Uterine smooth muscle cell (primary cell): ENCODE data around the gene LCE1A. TPM values are rescaled to one million over a fixed set of nuclear protein-coding genes. Genes with fewer than 3 reads are reported as not detected.

ENCODE experiments used
- total RNA-seq: library from RNA; depleted of rRNA; stranded (reverse); fragments of >200 nt; gene quantifications from 2 replicates; pipeline ENCODE4 v1.2.3, GENCODE V29; 2014

The LCE1A gene, protein sequence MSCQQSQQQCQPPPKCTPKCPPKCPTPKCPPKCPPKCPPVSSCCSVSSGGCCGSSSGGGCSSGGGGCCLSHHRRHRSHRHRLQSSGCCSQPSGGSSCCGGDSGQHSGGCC
- not detected in 2 replicates for total RNA-seq

DNA sequence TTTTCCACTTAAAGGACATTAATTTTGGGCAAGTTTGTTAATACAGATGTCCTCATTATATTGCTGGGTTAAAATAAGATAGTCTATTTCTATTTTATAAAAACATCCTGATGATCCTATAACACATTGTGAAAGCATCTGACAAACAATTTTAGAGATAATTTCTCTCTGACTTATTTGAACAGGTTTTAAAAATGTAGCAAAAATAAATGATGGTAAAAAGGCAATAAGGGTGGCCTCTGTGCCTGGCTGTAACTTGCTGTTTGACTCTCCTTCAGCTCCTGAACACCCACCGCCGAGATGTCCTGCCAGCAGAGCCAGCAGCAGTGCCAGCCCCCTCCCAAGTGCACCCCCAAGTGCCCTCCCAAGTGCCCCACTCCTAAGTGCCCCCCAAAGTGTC, at the start of gene LCE1A:
Gene LCE1A, plus strand, starts transcription at position 301 of the 400 bp plus-strand sequence. Its CDS starts 0 bp downstream, at position 301.

DNA sequence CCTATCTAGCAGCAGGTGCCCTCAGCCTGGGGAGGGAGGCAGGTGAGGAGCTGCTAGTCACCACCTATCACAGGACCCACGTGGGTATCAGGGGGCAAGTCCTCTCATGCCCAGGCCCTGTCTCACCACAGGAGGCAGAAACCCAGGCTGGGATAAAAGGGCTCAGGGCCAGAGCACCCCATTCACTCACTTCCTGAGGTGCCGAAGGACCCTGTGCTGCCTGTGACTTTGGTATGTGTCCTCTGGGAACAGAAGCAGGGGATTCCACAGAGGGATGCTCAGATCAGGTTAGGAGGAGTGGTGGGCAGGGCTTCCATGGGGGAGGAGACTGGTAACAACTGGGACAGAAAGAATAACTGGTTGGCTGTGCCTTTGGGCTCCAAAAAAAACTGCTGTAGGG, 41.2 kb upstream of the LCE1A start, which contains the start of gene LCE1E:
Gene LCE1E, plus strand, starts transcription at position 181 of the 400 bp plus-strand sequence. CDS start 1,043 bp downstream, outside the sequence.

DNA sequence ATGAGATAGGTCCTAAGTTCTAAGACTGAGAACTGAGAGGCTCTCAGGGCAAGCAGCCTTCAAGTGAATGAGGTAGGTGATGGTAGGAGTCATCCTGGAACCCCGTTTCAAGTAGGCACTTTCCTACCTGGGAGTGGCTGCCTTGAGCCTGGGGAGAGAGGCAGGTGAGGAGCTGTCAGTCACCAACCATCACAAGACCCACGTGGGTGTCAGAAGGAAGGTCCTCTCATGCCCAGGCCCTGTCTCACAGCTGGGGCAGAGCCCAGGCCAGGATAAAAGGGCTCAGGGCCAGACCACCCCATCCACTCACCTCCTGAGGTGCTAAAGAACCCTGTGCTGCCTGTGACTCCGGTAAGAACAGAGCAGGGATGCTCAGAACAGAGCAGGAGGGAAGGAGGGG, 30.9 kb upstream of the LCE1A start, which contains the start of gene LCE1D:
Gene LCE1D, plus strand, starts transcription at position 301 of the 400 bp plus-strand sequence. CDS start 1,074 bp downstream, outside the sequence.

DNA sequence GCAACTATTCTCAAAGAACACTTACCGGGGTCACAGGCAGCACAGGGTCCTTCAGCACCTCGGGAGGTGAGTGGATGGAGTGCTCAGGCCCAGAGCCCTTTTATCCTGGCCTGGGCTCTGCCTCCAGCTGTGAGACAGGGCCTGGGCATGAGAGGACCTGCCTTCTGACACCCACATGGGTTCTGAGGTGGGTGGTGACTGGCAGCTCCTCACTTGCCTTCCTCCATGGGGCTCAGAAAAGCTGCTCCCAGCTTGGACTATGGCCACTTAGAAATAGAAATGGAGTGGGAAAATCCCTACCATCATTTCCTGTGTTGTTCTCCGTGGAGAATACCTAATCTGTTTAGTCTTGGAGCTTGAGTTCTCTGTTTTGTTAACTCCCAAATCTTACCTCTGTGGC, 20.7 kb upstream of the LCE1A start, which contains the start of gene LCE1C:
Gene LCE1C, minus strand, starts transcription at position 76 of the 400 bp plus-strand sequence. CDS start 1,173 bp downstream, outside the sequence.

DNA sequence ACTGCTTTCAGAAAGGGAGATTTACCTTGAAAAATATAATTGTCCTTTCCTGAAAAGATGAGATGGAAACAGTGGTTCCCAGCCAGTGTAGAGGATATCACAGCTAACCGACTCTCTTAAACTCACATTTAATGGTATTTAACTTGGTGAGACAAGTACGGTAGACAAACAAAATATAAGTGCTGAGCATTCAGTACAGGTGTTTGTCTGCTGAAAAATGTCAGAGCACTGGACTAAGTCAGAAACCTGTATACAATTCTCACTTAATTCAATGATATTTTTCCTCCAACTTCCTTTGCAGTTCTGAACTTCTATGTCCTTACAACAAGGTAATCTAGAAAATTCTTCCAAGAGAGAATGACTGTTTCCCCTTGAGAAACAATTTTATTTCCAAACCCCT, 15.6 kb upstream of the LCE1A start, which contains the start of gene LCE1B:
Gene LCE1B, plus strand, starts transcription at position 301 of the 400 bp plus-strand sequence. CDS start 476 bp downstream, outside the sequence.

GRCh38 chr1:152842556-152842955, 15.3 kb downstream of the LCE1A start, which contains the start of gene LCE6A:
LCE6A (plus strand) TSS chr1:152842856; CDS start chr1:152843521, 665 bp downstream.

DNA sequence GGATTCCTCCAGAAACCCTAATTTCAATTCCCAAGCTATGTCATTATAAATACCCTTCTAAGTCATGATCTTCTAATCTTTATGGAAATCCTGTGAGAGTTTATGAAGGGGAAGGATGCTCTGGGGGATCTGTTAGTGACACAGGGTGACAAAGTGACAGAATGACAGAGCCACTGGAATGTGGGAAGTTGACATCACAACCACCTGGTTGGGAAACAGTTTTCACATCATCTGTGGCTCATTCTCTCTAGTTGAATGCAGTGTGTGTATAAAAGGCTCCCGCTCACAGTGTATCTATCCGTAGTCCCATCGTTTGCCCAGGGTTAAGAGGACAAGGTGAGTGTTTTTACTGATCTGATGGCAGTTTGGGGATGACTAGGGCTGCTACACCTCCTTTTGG, 32.4 kb downstream of the LCE1A start, which contains the start of gene LCE7A:
Gene LCE7A, plus strand, starts transcription at position 301 of the 400 bp plus-strand sequence. CDS start 702 bp downstream, outside the sequence.

Other genes with a start within 250 kb of the LCE1A start
- not detected in 2 replicates for gene LCE3D, start 247.0 kb upstream of the LCE1A start, total RNA-seq
- gene LCE3C, start 227.2 kb upstream of the LCE1A start, total RNA-seq, result not detected in 2 replicates
- not detected in 2 replicates for gene LCE3B, start 213.7 kb upstream of the LCE1A start, total RNA-seq
- not detected in 2 replicates for gene LCE3A, start 204.4 kb upstream of the LCE1A start, total RNA-seq
- not detected in 2 replicates for gene LCE2D, start 164.1 kb upstream of the LCE1A start, total RNA-seq
- not detected in 2 replicates for gene LCE2C, start 152.2 kb upstream of the LCE1A start, total RNA-seq
- gene LCE2B, start 141.3 kb upstream of the LCE1A start, total RNA-seq, result not detected in 2 replicates
- 0.25 and 2.2 TPM in 2 replicates for gene LCE2A, start 129.1 kb upstream of the LCE1A start, total RNA-seq
- gene LCE4A, start 119.3 kb upstream of the LCE1A start, total RNA-seq, result not detected in 2 replicates
- gene KPRP, start 69.4 kb upstream of the LCE1A start, total RNA-seq, result not detected in 2 replicates
- 0.62 TPM in 1 of 2 replicates, not detected in the other for gene LCE1F, start 52.3 kb upstream of the LCE1A start, total RNA-seq
- gene LCE1E, start 41.2 kb upstream of the LCE1A start, total RNA-seq, result not detected in 2 replicates
- not detected in 2 replicates for gene LCE1D, start 30.8 kb upstream of the LCE1A start, total RNA-seq
- not detected in 2 replicates for gene LCE1C, start 20.8 kb upstream of the LCE1A start, total RNA-seq
- not detected in 2 replicates for gene LCE1B, start 15.5 kb upstream of the LCE1A start, total RNA-seq
- not detected in 2 replicates for gene LCE6A, start 15.4 kb downstream of the LCE1A start, total RNA-seq
- gene LCE7A, start 32.5 kb downstream of the LCE1A start, total RNA-seq, result not detected in 2 replicates
- 0.11 TPM in 1 of 2 replicates, not detected in the other for gene SMCP, start 50.8 kb downstream of the LCE1A start, total RNA-seq
- gene IVL, start 81.1 kb downstream of the LCE1A start, total RNA-seq, result 0.37 and 1.7 TPM in 2 replicates
- gene SPRR5, start 119.7 kb downstream of the LCE1A start, total RNA-seq, result not detected in 2 replicates
- not detected in 2 replicates for gene SPRR4, start 143.2 kb downstream of the LCE1A start, total RNA-seq
- gene SPRR1A, start 156.6 kb downstream of the LCE1A start, total RNA-seq, result not detected in 2 replicates
- gene SPRR3, start 174.3 kb downstream of the LCE1A start, total RNA-seq, result not detected in 2 replicates
- not detected in 2 replicates for gene SPRR1B, start 203.7 kb downstream of the LCE1A start, total RNA-seq
- gene SPRR2D, start 213.6 kb downstream of the LCE1A start, total RNA-seq, result not detected in 2 replicates
- not detected in 2 replicates for gene SPRR2A, start 230.0 kb downstream of the LCE1A start, total RNA-seq
- not detected in 2 replicates for gene SPRR2B, start 244.1 kb downstream of the LCE1A start, total RNA-seq